ENCODE measurements around the gene ZNF836. TPM values are rescaled to one million over a fixed set of nuclear protein-coding genes. Genes with fewer than 3 reads are reported as not detected.
A peak's percentile ranks its signal among the peaks of the same experiment; 100 is the strongest.

ZNF836 gene
- total RNA-seq, 1 experiment from 2014 or later = 28.8 TPM

DNA sequence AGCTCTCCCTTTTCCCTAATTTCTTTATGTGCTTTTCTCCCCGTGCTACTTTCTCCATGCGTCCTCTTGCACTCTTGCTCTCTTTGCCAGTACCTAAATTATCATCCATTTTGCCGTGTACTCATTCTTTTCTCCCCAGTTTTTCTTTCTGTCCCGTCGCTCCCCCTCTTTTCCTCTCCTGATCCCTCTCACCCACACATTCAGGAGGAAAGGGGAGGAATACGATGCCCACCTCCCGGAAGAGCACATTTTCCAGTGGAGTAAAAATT is 32.5 kb downstream of the ZNF836 start:
- Mint-ChIP-seq H3K36me3 (peaks cover 20% of the 10 kb centered on the region), H3K27ac (peak overlapping the region; percentile 97), H3K27me3 (ENCODE audit: low read depth) (no peaks in the 10 kb centered on the region; the same call in 1 of the 2 replicates), H3K4me3 (peak overlapping the region; percentile 97), H3K9me3 (no peaks in the 10 kb centered on the region), H3K4me1 (peaks cover 24% of the 10 kb centered on the region)
- TF ChIP-seq, protein P1, sequence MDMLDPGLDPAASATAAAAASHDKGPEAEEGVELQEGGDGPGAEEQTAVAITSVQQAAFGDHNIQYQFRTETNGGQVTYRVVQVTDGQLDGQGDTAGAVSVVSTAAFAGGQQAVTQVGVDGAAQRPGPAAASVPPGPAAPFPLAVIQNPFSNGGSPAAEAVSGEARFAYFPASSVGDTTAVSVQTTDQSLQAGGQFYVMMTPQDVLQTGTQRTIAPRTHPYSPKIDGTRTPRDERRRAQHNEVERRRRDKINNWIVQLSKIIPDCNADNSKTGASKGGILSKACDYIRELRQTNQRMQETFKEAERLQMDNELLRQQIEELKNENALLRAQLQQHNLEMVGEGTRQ (CRISPR knock-in tag; IDR thresholded peaks at IDR 0.05) = no peak
- TF ChIP-seq, protein P2, sequence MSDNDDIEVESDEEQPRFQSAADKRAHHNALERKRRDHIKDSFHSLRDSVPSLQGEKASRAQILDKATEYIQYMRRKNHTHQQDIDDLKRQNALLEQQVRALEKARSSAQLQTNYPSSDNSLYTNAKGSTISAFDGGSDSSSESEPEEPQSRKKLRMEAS (CRISPR knock-in tag; IDR thresholded peaks at IDR 0.05) = peak; percentile 62; the same call in 1 of the 2 replicates
- POLR2A ChIA-PET = interaction anchor here (1.5 to 3.0 kb wide), 2 partner anchors 31 to 50 kb away, joined by 3 to 21 read pairs; partner anchors contain the start of gene PPP2R1A
- ATAC-seq = no peak
- CTCF ChIA-PET = interaction anchor here (1.8 to 2.7 kb wide), 3 partner anchors 50 to 98 kb away, joined by 6 to 20 read pairs (median 8); partner anchors contain the start of gene PPP2R1A
- DNase-seq (ENCODE audit: low spot score) = no peak

DNA sequence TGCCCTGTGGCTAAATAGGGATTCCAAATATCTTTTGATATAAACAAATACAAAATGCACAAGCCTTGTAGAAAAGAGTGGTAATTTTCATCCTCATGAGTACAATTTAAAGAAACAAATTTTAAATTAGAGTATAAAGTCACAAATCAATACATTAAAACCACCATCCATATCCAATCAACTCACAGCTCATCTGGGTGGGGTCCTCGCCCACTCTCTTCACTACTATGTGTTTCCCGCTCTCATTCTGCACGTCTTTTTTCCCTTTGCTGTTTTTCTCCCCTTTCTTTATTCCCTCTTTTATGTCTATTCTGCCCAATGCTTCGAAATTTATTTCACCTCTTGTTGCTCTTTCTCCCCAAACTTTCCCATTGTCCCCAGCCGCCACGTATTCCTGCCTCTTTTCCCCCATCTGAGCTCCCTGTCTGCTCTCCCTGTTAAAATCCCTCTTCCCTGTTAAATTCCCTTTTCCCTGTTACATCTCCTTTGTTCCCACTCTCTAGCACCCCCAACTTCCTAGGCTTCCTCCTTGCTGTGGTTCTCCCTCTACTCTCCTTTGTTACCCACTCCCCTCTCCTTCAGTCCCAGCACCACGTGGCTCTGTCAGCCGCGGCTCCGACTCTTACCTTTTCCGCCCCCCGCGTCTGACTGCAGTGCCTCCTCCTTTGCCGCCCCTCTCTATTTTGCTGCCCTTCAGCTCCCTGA is 33.0 kb downstream of the ZNF836 start:
- ATAC-seq (peak; percentile 68), DNase-seq (ENCODE audit: low spot score) (peak; percentile 62)
- Mint-ChIP-seq H3K27ac (peak overlapping the region; percentile 97), H3K4me3 (peak overlapping the region; percentile 97), H3K9me3 (no peaks in the 10 kb centered on the region), H3K4me1 (peaks cover 27% of the 10 kb centered on the region), H3K36me3 (peaks cover 22% of the 10 kb centered on the region), H3K27me3 (ENCODE audit: low read depth) (no peaks in the 10 kb centered on the region; the same call in 1 of the 2 replicates)
- POLR2A ChIA-PET = interaction anchor here (1.5 to 3.0 kb wide), 2 partner anchors 32 to 50 kb away, joined by 3 to 21 read pairs; partner anchors contain the start of gene PPP2R1A
- CTCF ChIA-PET = interaction anchor here (0.5 to 2.7 kb wide), 4 partner anchors 51 to 99 kb away, joined by 3 to 20 read pairs (median 7); partner anchors contain the start of gene PPP2R1A
- TF ChIP-seq, protein P3, sequence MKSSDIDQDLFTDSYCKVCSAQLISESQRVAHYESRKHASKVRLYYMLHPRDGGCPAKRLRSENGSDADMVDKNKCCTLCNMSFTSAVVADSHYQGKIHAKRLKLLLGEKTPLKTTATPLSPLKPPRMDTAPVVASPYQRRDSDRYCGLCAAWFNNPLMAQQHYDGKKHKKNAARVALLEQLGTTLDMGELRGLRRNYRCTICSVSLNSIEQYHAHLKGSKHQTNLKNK (CRISPR knock-in tag; IDR thresholded peaks at IDR 0.05) = no peak
- TF ChIP-seq, protein P4, sequence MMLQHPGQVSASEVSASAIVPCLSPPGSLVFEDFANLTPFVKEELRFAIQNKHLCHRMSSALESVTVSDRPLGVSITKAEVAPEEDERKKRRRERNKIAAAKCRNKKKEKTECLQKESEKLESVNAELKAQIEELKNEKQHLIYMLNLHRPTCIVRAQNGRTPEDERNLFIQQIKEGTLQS (CRISPR knock-in tag; conservative IDR thresholded peaks at IDR 0.05) = no peak
- TF ChIP-seq CBFB (CRISPR knock-in tag; IDR thresholded peaks at IDR 0.05; ENCODE audit: low read depth) (no peak), EMX1 (CRISPR knock-in tag; IDR thresholded peaks at IDR 0.05) (no peak), ESRRA (CRISPR knock-in tag; IDR thresholded peaks at IDR 0.05; ENCODE audit: borderline replicate concordance) (no peak), ZNF317 (CRISPR knock-in tag; IDR thresholded peaks at IDR 0.05; ENCODE audit: borderline replicate concordance, low read depth) (no peak), RELA (CRISPR knock-in tag; IDR thresholded peaks at IDR 0.05; ENCODE audit: borderline replicate concordance) (no peak), GTF2I (CRISPR knock-in tag; conservative IDR thresholded peaks at IDR 0.05) (no peak), ZNF263 (CRISPR knock-in tag; IDR thresholded peaks at IDR 0.05; ENCODE audit: low read depth) (no peak), CREB1 (CRISPR knock-in tag; IDR thresholded peaks at IDR 0.05) (no peak), CREM (CRISPR knock-in tag; IDR thresholded peaks at IDR 0.05) (no peak), RORB (CRISPR knock-in tag; IDR thresholded peaks at IDR 0.05) (no peak), ZNF396 (CRISPR knock-in tag; IDR thresholded peaks at IDR 0.05; ENCODE audit: borderline replicate concordance) (no peak), NFYB (CRISPR knock-in tag; conservative IDR thresholded peaks at IDR 0.05; ENCODE audit: low read depth) (no peak), NFE2L1 (CRISPR knock-in tag; IDR thresholded peaks at IDR 0.05) (0 out of 2 replicates have a peak, but pooled peaks have one; percentile 69)
- TF ChIP-seq, protein P1 (CRISPR knock-in tag; IDR thresholded peaks at IDR 0.05) = peak; percentile 80
- TF ChIP-seq, protein P5, sequence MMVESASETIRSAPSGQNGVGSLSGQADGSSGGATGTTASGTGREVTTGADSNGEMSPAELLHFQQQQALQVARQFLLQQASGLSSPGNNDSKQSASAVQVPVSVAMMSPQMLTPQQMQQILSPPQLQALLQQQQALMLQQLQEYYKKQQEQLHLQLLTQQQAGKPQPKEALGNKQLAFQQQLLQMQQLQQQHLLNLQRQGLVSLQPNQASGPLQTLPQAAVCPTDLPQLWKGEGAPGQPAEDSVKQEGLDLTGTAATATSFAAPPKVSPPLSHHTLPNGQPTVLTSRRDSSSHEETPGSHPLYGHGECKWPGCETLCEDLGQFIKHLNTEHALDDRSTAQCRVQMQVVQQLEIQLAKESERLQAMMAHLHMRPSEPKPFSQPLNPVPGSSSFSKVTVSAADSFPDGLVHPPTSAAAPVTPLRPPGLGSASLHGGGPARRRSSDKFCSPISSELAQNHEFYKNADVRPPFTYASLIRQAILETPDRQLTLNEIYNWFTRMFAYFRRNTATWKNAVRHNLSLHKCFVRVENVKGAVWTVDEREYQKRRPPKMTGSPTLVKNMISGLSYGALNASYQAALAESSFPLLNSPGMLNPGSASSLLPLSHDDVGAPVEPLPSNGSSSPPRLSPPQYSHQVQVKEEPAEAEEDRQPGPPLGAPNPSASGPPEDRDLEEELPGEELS (CRISPR knock-in tag; IDR thresholded peaks at IDR 0.05) = no peak
- TF ChIP-seq, protein P6, sequence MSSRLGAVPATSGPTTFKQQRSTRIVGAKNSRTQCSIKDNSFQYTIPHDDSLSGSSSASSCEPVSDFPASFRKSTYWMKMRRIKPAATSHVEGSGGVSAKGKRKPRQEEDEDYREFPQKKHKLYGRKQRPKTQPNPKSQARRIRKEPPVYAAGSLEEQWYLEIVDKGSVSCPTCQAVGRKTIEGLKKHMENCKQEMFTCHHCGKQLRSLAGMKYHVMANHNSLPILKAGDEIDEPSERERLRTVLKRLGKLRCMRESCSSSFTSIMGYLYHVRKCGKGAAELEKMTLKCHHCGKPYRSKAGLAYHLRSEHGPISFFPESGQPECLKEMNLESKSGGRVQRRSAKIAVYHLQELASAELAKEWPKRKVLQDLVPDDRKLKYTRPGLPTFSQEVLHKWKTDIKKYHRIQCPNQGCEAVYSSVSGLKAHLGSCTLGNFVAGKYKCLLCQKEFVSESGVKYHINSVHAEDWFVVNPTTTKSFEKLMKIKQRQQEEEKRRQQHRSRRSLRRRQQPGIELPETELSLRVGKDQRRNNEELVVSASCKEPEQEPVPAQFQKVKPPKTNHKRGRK (CRISPR knock-in tag; IDR thresholded peaks at IDR 0.05; ENCODE audit: borderline replicate concordance) = 0 out of 2 replicates have a peak, but pooled peaks have one; percentile 60
- TF ChIP-seq, protein P7, sequence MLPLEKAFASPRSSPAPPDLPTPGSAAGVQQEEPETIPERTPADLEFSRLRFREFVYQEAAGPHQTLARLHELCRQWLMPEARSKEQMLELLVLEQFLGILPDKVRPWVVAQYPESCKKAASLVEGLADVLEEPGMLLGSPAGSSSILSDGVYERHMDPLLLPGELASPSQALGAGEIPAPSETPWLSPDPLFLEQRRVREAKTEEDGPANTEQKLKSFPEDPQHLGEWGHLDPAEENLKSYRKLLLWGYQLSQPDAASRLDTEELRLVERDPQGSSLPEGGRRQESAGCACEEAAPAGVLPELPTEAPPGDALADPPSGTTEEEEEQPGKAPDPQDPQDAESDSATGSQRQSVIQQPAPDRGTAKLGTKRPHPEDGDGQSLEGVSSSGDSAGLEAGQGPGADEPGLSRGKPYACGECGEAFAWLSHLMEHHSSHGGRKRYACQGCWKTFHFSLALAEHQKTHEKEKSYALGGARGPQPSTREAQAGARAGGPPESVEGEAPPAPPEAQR (CRISPR knock-in tag; IDR thresholded peaks at IDR 0.05) = no peak
- TF ChIP-seq, protein P8, sequence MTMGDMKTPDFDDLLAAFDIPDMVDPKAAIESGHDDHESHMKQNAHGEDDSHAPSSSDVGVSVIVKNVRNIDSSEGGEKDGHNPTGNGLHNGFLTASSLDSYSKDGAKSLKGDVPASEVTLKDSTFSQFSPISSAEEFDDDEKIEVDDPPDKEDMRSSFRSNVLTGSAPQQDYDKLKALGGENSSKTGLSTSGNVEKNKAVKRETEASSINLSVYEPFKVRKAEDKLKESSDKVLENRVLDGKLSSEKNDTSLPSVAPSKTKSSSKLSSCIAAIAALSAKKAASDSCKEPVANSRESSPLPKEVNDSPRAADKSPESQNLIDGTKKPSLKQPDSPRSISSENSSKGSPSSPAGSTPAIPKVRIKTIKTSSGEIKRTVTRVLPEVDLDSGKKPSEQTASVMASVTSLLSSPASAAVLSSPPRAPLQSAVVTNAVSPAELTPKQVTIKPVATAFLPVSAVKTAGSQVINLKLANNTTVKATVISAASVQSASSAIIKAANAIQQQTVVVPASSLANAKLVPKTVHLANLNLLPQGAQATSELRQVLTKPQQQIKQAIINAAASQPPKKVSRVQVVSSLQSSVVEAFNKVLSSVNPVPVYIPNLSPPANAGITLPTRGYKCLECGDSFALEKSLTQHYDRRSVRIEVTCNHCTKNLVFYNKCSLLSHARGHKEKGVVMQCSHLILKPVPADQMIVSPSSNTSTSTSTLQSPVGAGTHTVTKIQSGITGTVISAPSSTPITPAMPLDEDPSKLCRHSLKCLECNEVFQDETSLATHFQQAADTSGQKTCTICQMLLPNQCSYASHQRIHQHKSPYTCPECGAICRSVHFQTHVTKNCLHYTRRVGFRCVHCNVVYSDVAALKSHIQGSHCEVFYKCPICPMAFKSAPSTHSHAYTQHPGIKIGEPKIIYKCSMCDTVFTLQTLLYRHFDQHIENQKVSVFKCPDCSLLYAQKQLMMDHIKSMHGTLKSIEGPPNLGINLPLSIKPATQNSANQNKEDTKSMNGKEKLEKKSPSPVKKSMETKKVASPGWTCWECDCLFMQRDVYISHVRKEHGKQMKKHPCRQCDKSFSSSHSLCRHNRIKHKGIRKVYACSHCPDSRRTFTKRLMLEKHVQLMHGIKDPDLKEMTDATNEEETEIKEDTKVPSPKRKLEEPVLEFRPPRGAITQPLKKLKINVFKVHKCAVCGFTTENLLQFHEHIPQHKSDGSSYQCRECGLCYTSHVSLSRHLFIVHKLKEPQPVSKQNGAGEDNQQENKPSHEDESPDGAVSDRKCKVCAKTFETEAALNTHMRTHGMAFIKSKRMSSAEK (CRISPR knock-in tag; IDR thresholded peaks at IDR 0.05; ENCODE audit: borderline replicate concordance) = no peak

Data from WTC11 (cell line).